SK-N-MC (cell line): ENCODE results near the gene UBE4B.

Source experiments
- DNase-seq: peaks from one replicate; pipeline ENCODE4 v3.0.0-alpha.2; 2011; ENCODE audit warnings: low read depth, low spot score
- H3K27ac ChIP-seq: fragments of 200-600 bp; sonication (generic); 2 replicates; pipeline ENCODE4 v1.5.1; 2016; ENCODE audit warnings: mixed run types
- H3K36me3 ChIP-seq: fragments of 200-600 bp; sonication (generic); 2 replicates; pipeline ENCODE4 v1.6.1; 2017; ENCODE audit warnings: antibody characterized with exemption, low read length, mixed read lengths; ENCODE audit not compliant: insufficient read depth
- H3K4me3 ChIP-seq: fragments of 200-600 bp; sonication (generic); 2 replicates; pipeline ENCODE4 v1.5.1; 2016
- H3K9ac ChIP-seq: fragments of 200-600 bp; sonication (generic); 2 replicates; pipeline ENCODE4 v1.8.0; 2017; ENCODE audit warnings: mixed run types, mixed read lengths; ENCODE audit not compliant: insufficient read length
- H3K9me3 ChIP-seq: fragments of 200-600 bp; sonication (generic); 2 replicates; pipeline ENCODE4 v1.6.1; 2017; ENCODE audit warnings: low read depth, mild to moderate bottlenecking, antibody characterized with exemption, low read length, moderate library complexity, mixed read lengths
- EZH2 ChIP-seq: fragments of 200-600 bp; sonication (generic); IDR thresholded peaks from one replicate; pipeline ENCODE4 v1.6.1; 2017; ENCODE audit warnings: antibody characterized with exemption
- FOXP2 ChIP-seq: optimal IDR thresholded peaks from 2 replicates; pipeline ENCODE3; 2011; ENCODE audit warnings: mild to moderate bottlenecking, moderate library complexity; ENCODE audit not compliant: insufficient read depth; ENCODE audit errors: extremely low read length, control extremely low read depth
- POLR2AphosphoS5 ChIP-seq: IDR thresholded peaks from 2 replicates; pipeline ENCODE4 v1.6.1; 2012; ENCODE audit warnings: mild to moderate bottlenecking, low read depth, low read length, borderline replicate concordance

The UBE4B gene

DNA sequence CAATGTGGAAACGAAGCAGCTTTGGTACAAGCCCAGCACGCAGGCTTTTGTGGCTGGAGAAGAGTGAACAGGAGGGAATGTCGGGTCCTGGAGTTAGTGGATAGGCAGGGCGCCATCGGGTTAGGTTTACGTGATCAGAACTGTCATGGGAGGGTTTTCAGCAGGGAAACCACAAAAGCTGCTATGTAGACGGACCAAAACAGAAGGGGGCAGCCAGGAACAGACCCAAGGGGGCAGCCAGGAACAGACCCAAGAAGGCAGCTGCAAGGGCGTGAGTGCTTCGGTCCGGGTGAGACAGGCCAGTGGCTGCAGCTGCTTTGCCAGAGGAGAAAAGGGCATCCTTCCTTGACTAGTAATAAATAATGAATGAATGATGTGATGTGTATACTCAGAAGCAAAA, 100.1 kb downstream of the UBE4B start:
- no peak overlapping the region for H3K4me3 ChIP-seq
- TF ChIP-seq FOXP2: no peak
- no peak for TF ChIP-seq POLR2AphosphoS5
- no peak for TF ChIP-seq EZH2
- H3K9ac ChIP-seq: no peak overlapping the region
- no peak for DNase-seq
- peaks cover 52% of the 10 kb centered on the region for H3K36me3 ChIP-seq
- H3K27ac ChIP-seq: no peak overlapping the region
- no peaks in the 10 kb centered on the region for H3K9me3 ChIP-seq

DNA sequence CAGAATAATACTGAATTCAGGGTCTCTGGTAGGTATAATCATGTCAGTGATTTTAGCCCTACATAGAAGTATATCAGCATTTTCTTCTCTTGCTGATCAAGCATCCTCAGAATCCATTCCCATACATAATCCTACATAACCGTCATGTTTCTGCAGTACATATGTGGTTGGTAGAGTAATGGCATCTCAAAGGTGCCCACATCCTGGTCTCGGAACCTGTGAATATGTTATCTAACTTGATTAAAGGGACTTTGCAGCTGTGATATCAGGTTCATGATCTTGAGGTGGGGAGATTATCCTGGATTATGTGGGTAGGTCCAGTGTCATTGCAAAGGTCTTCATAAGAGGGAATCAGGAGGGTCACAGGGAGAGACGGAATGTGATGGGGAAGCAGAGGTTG, 108.2 kb downstream of the UBE4B start:
- Histone ChIP-seq H3K9ac (no peak overlapping the region), H3K4me3 (no peak overlapping the region), H3K36me3 (peaks cover 27% of the 10 kb centered on the region), H3K9me3 (no peaks in the 10 kb centered on the region), H3K27ac (no peak overlapping the region)
- TF ChIP-seq EZH2: no peak
- TF ChIP-seq FOXP2: no peak
- no peak for TF ChIP-seq POLR2AphosphoS5
- DNase-seq: no peak

DNA sequence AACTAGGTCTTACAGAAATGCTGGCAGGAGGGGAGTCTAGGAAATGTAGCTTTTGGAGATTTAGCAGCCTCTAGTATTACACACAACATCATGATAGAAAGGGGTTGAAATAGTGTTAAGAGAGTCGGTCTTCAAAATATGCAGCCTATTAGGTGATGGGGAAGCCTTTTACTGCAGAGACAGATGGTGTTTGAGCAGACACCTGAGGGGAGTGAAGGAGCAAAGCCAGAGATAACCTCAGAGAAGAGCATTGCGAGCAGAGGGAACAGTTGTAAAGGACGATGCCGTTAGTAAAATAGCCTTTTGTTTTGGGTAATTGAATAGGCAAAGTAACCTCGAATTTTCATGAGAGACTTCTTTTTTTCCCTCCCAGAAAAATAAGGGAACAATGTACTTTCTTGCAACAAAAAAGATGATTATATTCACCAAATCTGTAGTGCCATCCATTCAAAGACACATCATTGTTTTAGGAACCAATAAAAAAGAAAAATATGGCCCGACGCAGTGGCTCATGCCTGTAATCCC, 111.3 kb downstream of the UBE4B start:
- Histone ChIP-seq H3K4me3 (no peak overlapping the region), H3K9me3 (no peaks in the 10 kb centered on the region), H3K9ac (no peak overlapping the region), H3K27ac (no peak overlapping the region), H3K36me3 (peaks cover 11% of the 10 kb centered on the region; the same call in 1 of the 2 replicates)
- no peak for DNase-seq
- no peak for TF ChIP-seq EZH2
- no peak for TF ChIP-seq POLR2AphosphoS5
- TF ChIP-seq FOXP2: no peak

DNA sequence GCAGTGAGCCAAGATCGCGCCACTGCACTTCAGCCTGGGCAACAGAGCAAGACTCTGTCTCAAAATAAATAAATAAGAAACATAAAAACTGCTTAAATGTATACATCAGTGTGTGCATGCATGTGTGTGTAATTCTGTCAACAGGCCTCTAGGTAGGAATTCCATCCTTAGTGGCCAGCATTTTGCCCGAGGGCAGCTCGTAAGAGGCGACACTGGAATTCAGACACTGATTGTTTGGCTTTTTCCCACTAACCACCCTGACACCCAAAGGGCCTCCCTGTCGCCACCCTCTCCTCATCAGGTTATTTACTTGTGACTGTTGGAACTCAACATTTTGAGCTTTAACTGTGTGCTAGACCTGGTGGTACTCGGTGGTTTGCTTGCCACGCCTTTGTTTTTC, 113.6 kb downstream of the UBE4B start:
- no peaks in the 10 kb centered on the region for H3K9me3 ChIP-seq
- TF ChIP-seq EZH2 (no peak), POLR2AphosphoS5 (no peak), FOXP2 (no peak)
- H3K27ac ChIP-seq: no peak overlapping the region
- H3K4me3 ChIP-seq: no peak overlapping the region
- no peak for DNase-seq
- H3K9ac ChIP-seq: no peak overlapping the region
- peaks cover 8% of the 10 kb centered on the region; the same call in 1 of the 2 replicates for H3K36me3 ChIP-seq

DNA sequence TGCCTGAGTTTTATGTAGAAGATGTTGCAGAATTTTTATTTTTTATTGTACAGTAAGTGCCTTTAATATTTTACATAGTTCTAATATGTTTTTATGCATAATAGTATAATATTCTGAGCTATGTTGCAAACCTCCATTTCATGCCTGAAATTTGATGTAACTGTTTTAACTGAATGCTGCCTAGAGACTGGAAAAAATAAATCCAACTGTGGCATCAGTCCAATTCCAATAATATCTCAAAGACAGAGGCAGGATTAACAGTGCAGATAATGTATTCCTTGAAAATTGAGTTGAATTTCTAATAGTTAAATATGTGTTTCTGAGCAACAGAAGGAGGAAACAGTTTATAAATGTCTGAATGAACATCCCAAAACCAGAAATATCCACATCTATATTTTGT, 116.5 kb downstream of the UBE4B start:
- no peak for DNase-seq
- no peak for TF ChIP-seq EZH2
- no peak for TF ChIP-seq POLR2AphosphoS5
- no peak for TF ChIP-seq FOXP2
- Histone ChIP-seq H3K4me3 (no peak overlapping the region), H3K36me3 (peaks cover 14% of the 10 kb centered on the region; the same call in 1 of the 2 replicates), H3K27ac (no peak overlapping the region), H3K9ac (no peak overlapping the region), H3K9me3 (no peaks in the 10 kb centered on the region)

DNA sequence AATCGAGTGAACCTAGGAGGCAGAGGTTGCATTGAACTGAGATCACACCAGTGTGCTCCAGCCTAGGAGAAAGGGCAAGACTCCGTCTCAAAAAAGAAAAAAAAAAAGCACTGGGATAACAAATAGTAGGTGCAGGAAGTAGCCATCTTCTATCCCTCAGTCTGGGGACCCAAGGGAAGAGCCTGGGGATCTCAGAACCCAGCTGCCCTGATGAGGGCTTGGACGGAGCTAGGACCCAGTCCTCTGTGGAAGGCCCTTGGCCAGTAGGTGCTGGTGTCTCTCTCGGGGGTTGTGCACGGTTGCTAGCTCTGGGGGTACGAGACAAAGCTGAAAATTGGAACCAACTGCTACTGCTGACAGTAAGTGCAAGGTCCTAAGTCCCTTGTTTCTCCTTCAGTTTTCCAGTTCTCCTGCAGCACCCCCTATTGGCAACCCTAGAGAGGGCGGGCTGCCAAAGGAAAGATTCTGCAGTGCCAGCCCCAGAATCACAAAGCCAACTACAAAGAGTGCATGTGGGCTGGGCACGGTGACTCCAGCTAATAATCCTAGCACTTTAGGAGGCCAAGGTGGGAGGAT, 120.0 kb downstream of the UBE4B start:
- H3K36me3 ChIP-seq: peaks cover 13% of the 10 kb centered on the region; the same call in 1 of the 2 replicates
- H3K27ac ChIP-seq: no peak overlapping the region
- no peak overlapping the region for H3K4me3 ChIP-seq
- DNase-seq: no peak
- no peaks in the 10 kb centered on the region for H3K9me3 ChIP-seq
- no peak overlapping the region for H3K9ac ChIP-seq
- TF ChIP-seq FOXP2 (no peak), POLR2AphosphoS5 (no peak), EZH2 (no peak)

DNA sequence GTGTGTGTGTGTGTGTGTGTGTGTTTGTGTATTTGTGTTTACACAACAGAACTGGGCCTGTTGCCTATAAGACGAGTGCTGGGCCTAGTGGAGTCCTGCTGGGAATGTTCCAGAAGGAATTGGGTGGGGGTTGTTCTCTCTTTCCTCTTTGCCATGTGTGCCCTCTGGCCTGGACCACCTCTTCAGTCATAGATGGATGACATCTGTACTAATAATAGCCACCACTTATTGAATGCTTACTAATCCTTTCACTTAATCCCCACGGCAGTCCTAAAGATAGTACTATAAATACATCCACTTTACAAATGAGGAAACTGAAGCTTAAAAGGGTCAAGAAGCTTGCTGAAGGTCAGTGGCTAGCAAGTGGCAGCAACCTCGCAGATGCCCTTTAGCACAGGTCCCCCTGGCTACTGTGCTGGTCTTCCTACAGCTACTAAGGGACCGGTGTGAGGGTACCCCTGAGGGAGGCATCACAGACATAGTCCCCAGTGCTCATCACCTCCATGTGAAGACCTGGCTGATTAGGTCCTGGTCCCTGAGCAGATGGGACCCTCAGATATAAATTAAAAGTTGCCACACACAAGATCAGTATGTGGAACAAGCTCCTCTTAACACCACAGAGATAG, 122.4 kb downstream of the UBE4B start:
- H3K4me3 ChIP-seq: no peak overlapping the region
- no peaks in the 10 kb centered on the region for H3K9me3 ChIP-seq
- H3K9ac ChIP-seq: no peak overlapping the region
- no peak overlapping the region for H3K27ac ChIP-seq
- TF ChIP-seq EZH2 (no peak), POLR2AphosphoS5 (no peak)
- peaks cover 22% of the 10 kb centered on the region for H3K36me3 ChIP-seq
- DNase-seq: no peak

DNA sequence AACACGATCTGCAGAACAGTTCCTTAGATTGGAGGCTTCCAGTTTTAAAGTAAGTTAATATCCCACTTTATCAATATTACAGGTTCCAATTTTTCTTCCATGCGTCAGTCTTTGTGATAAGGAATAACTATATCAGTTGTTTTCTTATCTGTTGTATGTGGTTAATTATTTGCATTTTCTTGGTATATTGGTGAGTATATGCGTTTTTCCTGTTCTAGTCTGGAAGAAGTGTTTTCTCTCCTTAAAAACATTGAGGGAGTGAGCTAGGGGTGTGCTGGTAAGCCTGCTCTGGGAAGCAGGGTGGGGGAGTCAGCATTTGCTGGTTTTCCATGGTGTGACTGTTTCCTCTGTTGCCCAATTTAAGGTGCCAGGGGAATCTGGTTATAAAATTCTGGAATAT, 127.4 kb downstream of the UBE4B start:
- peaks cover 21% of the 10 kb centered on the region for H3K36me3 ChIP-seq

More for the DNA sequence above, 127.4 kb downstream of the UBE4B start:
- no peak for TF ChIP-seq FOXP2
- Histone ChIP-seq H3K4me3 (no peak overlapping the region), H3K9me3 (no peaks in the 10 kb centered on the region), H3K9ac (no peak overlapping the region), H3K27ac (no peak overlapping the region)
- DNase-seq: no peak
